GM10266 (cell line): ENCODE results near the gene PRODH2.
A peak's percentile ranks its signal among the peaks of the same experiment; 100 is the strongest.
"Not testable (repeated sequence)": the region's sequence is repeated elsewhere in the genome, so short reads cannot be mapped to it uniquely, and the experiment has no call there.

Experiments used
- DNase-seq: peaks from one replicate; pipeline ENCODE4 v3.0.0; 2012; ENCODE audit errors: extremely low spot score
- TF ChIP-seq, protein P1 (sequence below): IDR thresholded peaks from 2 replicates; pipeline ENCODE4 v1.5.1; 2012; ENCODE audit warnings: mild to moderate bottlenecking, low read depth; ENCODE audit not compliant: control insufficient read depth, insufficient read depth; ENCODE audit errors: missing control alignments

PRODH2 gene

DNA sequence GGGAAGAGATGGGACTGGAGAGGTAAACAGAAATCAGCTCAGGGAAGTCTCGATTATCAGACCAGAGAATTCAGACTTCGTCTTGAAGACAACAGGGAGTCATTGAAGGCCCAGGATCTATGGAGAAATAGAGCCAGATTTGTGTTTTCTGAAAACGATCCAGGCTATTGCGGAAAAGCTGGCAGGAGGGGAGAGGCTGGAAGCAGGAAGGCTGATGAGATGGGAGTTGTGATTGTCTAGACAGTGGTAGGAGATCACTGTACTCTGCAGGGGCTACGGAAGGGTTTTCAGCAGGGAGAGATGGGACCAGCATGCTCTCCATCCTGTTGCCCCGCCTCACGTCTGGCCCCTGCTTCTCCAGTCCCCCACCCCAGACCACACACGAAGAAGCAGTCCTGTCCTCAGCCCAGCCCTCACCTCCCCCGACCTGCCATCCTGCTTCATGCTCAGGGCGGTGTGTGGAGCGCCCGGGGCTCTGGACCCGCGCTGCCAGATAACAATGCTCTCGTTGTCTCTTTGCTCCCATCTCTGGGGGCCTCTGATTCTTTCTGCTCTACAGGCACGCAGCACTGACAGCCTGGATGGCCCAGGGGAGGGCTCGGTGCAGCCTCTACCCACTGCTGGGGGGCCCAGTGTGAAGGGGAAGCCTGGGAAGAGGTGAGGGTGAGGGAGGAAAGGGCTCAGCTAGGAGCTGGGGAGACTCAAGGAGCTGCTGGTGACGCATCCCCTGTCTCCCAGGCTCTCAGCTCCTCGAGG is 35.4 kb downstream of the PRODH2 start:
- no peak for DNase-seq
- TF ChIP-seq, protein P1, sequence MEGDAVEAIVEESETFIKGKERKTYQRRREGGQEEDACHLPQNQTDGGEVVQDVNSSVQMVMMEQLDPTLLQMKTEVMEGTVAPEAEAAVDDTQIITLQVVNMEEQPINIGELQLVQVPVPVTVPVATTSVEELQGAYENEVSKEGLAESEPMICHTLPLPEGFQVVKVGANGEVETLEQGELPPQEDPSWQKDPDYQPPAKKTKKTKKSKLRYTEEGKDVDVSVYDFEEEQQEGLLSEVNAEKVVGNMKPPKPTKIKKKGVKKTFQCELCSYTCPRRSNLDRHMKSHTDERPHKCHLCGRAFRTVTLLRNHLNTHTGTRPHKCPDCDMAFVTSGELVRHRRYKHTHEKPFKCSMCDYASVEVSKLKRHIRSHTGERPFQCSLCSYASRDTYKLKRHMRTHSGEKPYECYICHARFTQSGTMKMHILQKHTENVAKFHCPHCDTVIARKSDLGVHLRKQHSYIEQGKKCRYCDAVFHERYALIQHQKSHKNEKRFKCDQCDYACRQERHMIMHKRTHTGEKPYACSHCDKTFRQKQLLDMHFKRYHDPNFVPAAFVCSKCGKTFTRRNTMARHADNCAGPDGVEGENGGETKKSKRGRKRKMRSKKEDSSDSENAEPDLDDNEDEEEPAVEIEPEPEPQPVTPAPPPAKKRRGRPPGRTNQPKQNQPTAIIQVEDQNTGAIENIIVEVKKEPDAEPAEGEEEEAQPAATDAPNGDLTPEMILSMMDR = no peak

DNA sequence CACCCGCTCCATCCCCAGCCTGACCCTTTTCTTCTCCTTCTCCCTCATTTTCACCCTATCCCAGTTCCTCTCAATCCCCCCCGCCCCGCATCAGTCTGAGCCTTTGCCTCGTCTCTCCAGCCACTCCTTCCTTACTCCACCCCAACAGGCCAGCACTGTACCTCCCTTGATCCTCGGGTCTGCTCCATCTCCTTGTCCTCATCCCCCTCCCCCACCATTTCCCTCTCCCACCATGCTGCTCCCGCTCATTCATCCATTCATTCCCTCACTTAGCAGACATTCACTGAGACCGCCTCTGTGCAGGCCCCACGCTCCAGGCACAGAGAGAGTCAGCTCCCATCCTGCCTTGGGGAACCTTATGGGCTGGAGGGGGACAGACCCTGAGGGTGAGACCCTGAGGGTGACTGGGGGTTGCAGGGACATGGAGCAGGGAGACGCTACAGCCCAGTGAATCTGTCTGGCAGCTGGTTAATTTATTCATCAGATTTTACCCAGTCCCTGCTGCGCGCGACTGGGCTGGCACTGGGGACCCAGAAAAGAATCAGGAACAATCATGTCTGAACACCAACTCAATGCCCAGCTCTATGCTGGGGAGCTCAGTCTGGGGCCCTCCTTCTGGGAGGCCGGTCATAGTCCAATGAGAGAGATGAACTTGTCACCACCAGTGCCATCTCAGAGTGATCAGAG is 36.4 kb downstream of the PRODH2 start:
- no peak for DNase-seq
- TF ChIP-seq, protein P1 = no peak

- DNase-seq = peak; percentile 100
- TF ChIP-seq, protein P1 = no peak
Observed at GRCh38 chr19:35775298-35776101, 37.1 kb downstream of the PRODH2 start, which contains the start of gene ARHGAP33. TSS of gene ARHGAP33 (plus strand) at chr19:35775564. CDS start at chr19:35775659, 95 bp downstream.

GRCh38 chr19:35775046-35775297 is 37.7 kb downstream of the PRODH2 start:
- TF ChIP-seq, protein P1 = no peak
- no peak for DNase-seq

- DNase-seq = no peak
- TF ChIP-seq, protein P1 = no peak
Observed at GRCh38 chr19:35774274-35775045, 38.2 kb downstream of the PRODH2 start.

GRCh38 chr19:35773020-35773806 is 39.4 kb downstream of the PRODH2 start:
- TF ChIP-seq, protein P1 = no peak
- no peak for DNase-seq

- not testable (repeated sequence) for DNase-seq
Observed at GRCh38 chr19:35772362-35772761, 40.3 kb downstream of the PRODH2 start.
